KMS-11 (cell line): ENCODE data around the gene KSR2.

ENCODE experiments used
- H2AFZ ChIP-seq: fragments of 200-600 bp; sonication (generic); 2 replicates; pipeline ENCODE4 v1.6.1; 2016; ENCODE audit warnings: antibody characterized with exemption, mixed run types, low read depth
- H3K27ac ChIP-seq: fragments of 200-600 bp; sonication (generic); 2 replicates; pipeline ENCODE4 v1.6.1; 2016; ENCODE audit warnings: mild to moderate bottlenecking, mixed run types
- H3K27me3 ChIP-seq: fragments of 200-600 bp; sonication (generic); 2 replicates; pipeline ENCODE4 v1.6.1; 2017; ENCODE audit warnings: mild to moderate bottlenecking, low read depth, mixed run types, moderate library complexity; ENCODE audit not compliant: insufficient read depth
- H3K36me3 ChIP-seq: fragments of 200-600 bp; sonication (generic); 2 replicates; pipeline ENCODE4 v1.6.1; 2017; ENCODE audit warnings: mild to moderate bottlenecking, mixed run types; ENCODE audit not compliant: insufficient read depth
- H3K4me1 ChIP-seq: fragments of 200-600 bp; sonication (generic); 2 replicates; pipeline ENCODE4 v1.6.1; 2016; ENCODE audit warnings: mild to moderate bottlenecking, low read depth, mixed run types; ENCODE audit not compliant: poor library complexity, severe bottlenecking
- H3K4me2 ChIP-seq: fragments of 200-600 bp; sonication (generic); 2 replicates; pipeline ENCODE4 v1.7.0; 2016; ENCODE audit warnings: mild to moderate bottlenecking, mixed run types
- H3K4me3 ChIP-seq: fragments of 200-600 bp; sonication (generic); IDR thresholded peaks from 2 replicates; pipeline ENCODE4 v1.6.1; 2017; ENCODE audit warnings: low read depth, low read length, mixed read lengths; ENCODE audit not compliant: insufficient read depth
- H3K79me2 ChIP-seq: fragments of 200-600 bp; sonication (generic); 2 replicates; pipeline ENCODE4 v1.6.1; 2016; ENCODE audit warnings: low read depth, mixed run types; ENCODE audit not compliant: insufficient read depth
- H3K9ac ChIP-seq: fragments of 200-600 bp; sonication (generic); 2 replicates; pipeline ENCODE4 v1.6.1; 2016; ENCODE audit warnings: mild to moderate bottlenecking, mixed run types
- H4K20me1 ChIP-seq: fragments of 200-600 bp; sonication (generic); 2 replicates; pipeline ENCODE4 v1.6.1; 2016; ENCODE audit warnings: mild to moderate bottlenecking, mixed run types; ENCODE audit not compliant: insufficient read depth
- TF ChIP-seq, protein P1 (sequence below): fragments of 200-600 bp; sonication (generic); conservative IDR thresholded peaks from 2 replicates; pipeline ENCODE4 v1.6.1; 2017; ENCODE audit warnings: low read depth, mild to moderate bottlenecking, antibody characterized with exemption, low read length, moderate library complexity, mixed read lengths

The KSR2 gene

DNA sequence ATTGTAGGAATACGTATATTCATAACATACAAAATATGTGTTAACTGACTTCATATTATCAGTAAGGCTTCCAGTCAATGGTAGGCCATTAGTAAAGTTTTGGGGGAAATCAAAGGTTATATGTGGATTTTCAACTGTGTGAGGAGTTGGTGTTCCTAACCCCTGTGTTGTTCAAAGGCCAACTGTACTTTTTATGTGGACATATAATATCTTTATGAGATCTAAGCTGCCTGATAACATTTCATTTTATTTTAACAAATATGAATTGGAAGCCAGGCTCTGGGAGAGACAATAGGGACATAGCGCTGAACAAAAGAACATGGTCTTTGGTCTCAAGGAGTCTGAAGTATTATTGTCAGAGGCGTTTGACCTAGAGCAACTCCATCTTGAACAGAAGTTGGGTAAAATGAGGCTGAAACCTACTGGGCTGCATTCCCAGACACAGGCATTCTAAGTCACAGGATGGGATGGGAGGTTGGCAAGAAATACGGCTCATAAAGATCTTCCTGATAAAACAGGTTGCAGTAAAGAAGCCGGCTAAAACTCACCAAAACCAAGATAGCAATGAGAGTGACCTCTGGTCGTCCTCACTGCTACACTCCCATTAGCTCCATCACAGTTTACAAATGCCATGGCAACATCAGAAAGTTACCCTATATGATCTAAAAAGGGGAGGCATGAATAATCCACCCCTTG, 147.2 kb downstream of the KSR2 start:
- Histone ChIP-seq H4K20me1 (no peaks in the 10 kb centered on the region), H3K4me1 (no peaks in the 10 kb centered on the region), H3K9ac (no peak overlapping the region), H3K4me3 (no peak overlapping the region), H2AFZ (no peak overlapping the region), H3K36me3 (no peaks in the 10 kb centered on the region), H3K4me2 (no peak overlapping the region), H3K27me3 (no peaks in the 10 kb centered on the region), H3K27ac (no peak overlapping the region), H3K79me2 (no peaks in the 10 kb centered on the region)
- TF ChIP-seq, protein P1, sequence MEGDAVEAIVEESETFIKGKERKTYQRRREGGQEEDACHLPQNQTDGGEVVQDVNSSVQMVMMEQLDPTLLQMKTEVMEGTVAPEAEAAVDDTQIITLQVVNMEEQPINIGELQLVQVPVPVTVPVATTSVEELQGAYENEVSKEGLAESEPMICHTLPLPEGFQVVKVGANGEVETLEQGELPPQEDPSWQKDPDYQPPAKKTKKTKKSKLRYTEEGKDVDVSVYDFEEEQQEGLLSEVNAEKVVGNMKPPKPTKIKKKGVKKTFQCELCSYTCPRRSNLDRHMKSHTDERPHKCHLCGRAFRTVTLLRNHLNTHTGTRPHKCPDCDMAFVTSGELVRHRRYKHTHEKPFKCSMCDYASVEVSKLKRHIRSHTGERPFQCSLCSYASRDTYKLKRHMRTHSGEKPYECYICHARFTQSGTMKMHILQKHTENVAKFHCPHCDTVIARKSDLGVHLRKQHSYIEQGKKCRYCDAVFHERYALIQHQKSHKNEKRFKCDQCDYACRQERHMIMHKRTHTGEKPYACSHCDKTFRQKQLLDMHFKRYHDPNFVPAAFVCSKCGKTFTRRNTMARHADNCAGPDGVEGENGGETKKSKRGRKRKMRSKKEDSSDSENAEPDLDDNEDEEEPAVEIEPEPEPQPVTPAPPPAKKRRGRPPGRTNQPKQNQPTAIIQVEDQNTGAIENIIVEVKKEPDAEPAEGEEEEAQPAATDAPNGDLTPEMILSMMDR: no peak

DNA sequence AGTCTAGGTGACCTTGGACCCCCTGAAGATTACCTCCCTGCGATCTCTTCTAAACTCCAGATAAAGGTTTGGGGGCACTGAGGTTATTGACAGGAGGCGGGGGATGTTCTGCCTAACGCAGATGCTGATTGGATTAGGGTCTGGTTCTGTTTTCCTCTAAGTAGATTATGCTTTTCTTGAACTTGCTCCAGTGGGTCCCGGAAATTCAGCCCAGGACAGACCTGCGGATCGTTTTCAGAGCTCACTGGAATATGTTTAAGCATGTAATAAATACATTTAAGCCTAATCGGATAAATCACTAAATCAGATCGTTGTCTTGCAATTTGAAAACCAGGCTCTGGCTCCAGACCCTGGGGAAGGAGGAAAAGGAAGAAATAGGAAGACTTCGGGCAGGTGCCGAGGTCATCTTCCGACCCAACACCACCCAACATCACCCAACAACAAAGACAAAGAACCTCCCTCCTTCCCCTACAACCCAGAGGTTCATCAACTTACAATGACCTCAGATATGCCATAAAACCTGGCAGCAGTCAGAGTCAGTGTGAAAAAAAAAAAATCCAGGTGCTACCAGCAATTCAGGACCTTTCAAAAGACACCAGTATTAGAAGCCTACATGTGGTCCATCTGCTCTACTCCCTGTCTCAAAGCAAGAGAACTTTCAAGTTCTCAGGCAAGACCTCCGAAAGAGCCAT, 148.4 kb downstream of the KSR2 start:
- Histone ChIP-seq H3K4me1 (no peaks in the 10 kb centered on the region), H3K27ac (no peak overlapping the region), H3K27me3 (no peaks in the 10 kb centered on the region), H2AFZ (no peak overlapping the region), H3K9ac (no peak overlapping the region), H3K79me2 (no peaks in the 10 kb centered on the region), H3K4me2 (no peak overlapping the region), H4K20me1 (no peaks in the 10 kb centered on the region), H3K4me3 (no peak overlapping the region), H3K36me3 (no peaks in the 10 kb centered on the region)
- TF ChIP-seq, protein P1: no peak

GRCh38 chr12:117819160-117819559, 149.6 kb downstream of the KSR2 start:
- H3K79me2 ChIP-seq: no peaks in the 10 kb centered on the region
- H3K27me3 ChIP-seq: no peaks in the 10 kb centered on the region
- TF ChIP-seq, protein P1: no peak
- H2AFZ ChIP-seq: no peak overlapping the region
- no peaks in the 10 kb centered on the region for H3K36me3 ChIP-seq
- no peaks in the 10 kb centered on the region for H3K4me1 ChIP-seq
- H4K20me1 ChIP-seq: no peaks in the 10 kb centered on the region
- H3K4me3 ChIP-seq: no peak overlapping the region
- no peak overlapping the region for H3K9ac ChIP-seq
- no peak overlapping the region for H3K4me2 ChIP-seq
- no peak overlapping the region for H3K27ac ChIP-seq

GRCh38 chr12:117818400-117818799, 150.4 kb downstream of the KSR2 start:
- Histone ChIP-seq H2AFZ (no peak overlapping the region), H3K27me3 (no peaks in the 10 kb centered on the region), H4K20me1 (no peaks in the 10 kb centered on the region), H3K36me3 (no peaks in the 10 kb centered on the region), H3K4me2 (no peak overlapping the region), H3K9ac (no peak overlapping the region), H3K4me3 (no peak overlapping the region), H3K79me2 (no peaks in the 10 kb centered on the region), H3K27ac (no peak overlapping the region), H3K4me1 (no peaks in the 10 kb centered on the region)
- TF ChIP-seq, protein P1: no peak
